Measurements from ENCODE around the gene ZSWIM6.

Gene ZSWIM6

GRCh38 chr5:61496446-61496845, 164.4 kb downstream of the ZSWIM6 start:
- no peak for DNase-seq

- no peak for DNase-seq
These were observed 164.8 kb downstream of the ZSWIM6 start for GRCh38 chr5:61496860-61497259.

- no peak for DNase-seq
These were observed 166.1 kb downstream of the ZSWIM6 start for GRCh38 chr5:61498121-61498520.

DNA sequence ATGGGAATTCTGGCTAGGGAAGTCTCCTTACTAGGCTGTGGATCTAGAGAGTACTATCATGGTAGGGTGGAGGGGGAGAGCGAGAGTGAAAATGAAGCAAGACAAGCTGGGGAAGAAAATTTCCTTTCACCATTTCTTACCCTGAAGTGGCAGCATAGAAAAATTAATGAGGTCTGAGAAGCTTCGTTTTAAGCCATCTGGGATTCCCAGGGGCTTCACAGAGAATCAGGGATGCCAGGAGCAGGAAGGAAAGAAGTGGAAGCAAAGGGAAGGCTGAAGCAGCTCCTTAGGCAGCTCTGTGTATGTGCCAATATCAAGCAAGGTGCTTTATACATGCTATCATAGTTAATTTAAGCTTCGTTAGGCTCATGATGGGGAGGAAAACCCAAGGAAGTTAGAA, 169.9 kb downstream of the ZSWIM6 start:
- no peak for DNase-seq

DNA sequence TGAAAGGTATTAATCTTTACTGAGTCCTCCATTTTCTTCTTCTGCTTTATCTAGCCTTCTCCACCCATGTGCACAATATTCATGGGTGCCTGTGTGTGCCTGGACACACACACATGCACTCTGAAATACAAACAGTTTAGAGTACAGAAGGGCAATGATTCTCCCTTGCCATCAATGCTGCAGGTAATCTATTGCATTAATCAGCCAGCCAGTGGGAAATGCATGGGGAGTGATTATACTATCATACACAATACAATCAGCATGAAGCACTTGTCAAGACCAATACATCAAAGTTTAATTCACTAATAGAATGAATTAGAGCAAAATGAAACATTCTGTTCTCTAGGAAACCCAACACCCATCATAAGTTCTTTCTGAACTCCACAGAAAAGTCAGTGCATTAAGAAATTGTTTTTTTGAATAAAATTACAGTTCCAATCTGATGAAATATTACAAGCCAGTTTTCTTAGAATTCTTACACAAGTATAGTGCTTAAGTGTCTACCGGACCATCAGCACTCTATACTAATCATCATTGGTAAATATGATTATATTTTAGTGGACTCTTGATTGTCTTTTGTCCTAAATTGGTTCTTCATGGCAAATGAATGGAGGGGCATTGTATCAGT, 172.2 kb downstream of the ZSWIM6 start:
- DNase-seq = no peak

DNA sequence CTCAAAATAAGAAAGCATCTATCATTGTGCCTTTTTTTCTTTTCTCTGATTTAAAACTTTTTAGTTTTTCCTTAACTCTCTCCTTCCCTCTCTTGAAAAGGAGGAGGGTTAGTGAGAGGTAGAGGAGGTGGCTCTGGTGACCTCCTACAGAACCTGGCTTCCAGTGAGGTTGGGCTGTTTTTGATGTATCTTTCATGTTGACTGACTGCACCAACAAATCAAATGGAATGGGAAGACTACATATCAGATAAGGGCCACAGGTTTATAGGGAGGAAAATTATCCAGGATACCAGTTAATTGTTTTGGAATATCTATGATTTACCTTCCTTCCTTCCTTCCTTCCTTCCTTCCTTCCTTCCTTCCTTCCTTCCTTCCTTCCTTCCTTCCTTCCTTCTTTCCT, 173.2 kb downstream of the ZSWIM6 start:
- DNase-seq = no peak

- no peak for DNase-seq
These were observed 175.2 kb downstream of the ZSWIM6 start for GRCh38 chr5:61507232-61507631.

- no peak for DNase-seq
These were observed 184.9 kb downstream of the ZSWIM6 start for GRCh38 chr5:61516946-61517345.

DNA sequence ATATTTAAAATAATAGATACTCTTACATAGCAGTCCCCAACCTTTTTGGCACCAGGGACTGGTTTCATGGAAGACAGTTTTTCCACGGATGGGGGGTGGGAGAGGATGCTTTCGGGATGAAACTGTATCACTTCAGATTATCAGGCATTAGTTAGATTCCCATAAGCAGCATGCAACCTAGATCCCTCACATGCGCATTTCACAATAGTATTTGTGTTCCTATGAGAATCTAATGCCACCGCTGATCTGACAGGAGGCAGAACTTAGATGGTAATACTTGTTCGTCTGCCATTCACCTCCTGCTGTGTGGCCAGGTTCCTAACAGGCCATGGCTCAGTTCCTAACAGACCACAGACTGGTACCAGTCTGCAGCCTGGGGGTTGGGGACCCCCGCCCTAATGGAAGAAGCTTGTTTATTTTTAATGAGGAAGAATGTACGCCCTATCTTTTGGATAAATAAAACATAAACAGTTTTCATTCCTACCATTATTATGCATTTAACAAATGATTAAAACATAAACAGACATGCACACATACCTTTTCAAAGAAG, 187.7 kb downstream of the ZSWIM6 start:
- no peak for DNase-seq

- no peak for DNase-seq
These were observed 191.0 kb downstream of the ZSWIM6 start for GRCh38 chr5:61523073-61523472.

DNA sequence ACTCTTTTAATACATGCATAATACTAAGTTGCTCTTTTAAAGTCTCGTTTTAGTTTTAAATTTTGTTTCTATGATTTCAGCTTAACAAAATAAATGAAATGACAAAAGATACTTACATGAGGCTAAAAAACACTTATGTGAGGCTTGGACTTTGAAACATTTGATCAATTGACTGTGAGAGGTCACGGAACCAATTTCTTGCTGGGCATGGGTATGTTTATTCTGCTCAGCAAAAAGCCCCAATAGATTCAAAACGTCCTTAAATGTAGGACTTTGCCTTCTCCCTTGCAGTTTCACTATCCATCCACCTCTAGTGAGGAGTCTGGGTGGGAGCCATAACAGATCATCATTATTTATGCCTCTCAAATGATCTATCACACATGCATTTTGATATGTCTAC, 191.9 kb downstream of the ZSWIM6 start:
- DNase-seq = no peak

DNA sequence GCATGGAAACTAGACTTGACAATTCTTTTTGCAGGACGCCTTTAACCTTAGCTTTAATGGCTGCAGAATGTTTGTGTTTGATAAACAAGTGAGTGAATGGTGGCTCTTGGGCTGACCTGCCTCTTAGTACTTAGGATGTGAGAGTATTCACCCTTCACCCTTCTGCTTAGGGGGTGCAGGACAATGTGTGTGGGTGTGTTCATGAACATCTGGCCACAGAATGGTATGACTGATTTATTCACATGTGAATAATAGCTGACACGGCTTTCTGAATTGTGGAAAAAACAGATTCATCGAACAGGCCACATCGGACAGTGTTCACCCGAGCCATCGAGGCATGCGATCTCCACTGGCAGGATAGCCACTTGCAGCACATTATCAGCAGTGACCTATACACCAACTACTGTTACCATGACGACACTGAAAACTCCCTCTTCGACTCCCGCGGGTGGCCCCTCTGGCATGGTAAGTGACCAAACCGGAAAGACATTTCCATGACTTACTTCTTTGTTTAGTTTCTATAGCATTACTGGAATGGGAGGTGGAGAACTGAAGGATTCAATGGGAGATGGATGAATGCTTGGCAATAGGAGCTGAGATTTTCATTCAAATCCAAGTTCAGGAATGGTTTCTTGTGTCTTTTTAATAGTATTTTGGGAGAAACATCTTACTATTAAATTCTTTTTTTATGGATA, 193.6 kb downstream of the ZSWIM6 start:
- no peak for DNase-seq

- DNase-seq = no peak
These were observed 194.1 kb downstream of the ZSWIM6 start for GRCh38 chr5:61526207-61526519.

- DNase-seq = no peak
These were observed 200.9 kb downstream of the ZSWIM6 start for GRCh38 chr5:61532983-61533382.

GRCh38 chr5:61534481-61535267, 202.6 kb downstream of the ZSWIM6 start:
- no peak for DNase-seq

DNA sequence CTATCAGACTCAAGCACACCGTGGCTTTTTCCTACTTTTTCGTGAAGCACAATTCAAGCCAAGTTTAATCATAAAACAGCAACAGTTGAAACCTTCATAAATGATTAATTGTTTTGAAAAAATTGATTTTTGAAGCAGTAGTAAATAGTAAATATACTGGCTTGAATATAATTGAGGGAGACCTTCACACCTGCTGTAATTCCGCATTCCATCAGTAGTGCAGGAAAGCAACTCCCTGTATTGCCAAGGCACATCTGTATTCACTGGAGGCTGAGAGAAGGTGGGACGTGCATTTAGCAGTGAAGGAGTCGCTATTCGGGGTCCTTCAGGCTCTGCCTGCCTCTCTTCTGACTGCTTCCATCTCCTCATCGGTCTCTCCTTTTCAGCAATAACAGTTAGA, 203.8 kb downstream of the ZSWIM6 start:
- no peak for DNase-seq

GRCh38 chr5:61536922-61537321, 204.9 kb downstream of the ZSWIM6 start:
- DNase-seq = no peak

DNA sequence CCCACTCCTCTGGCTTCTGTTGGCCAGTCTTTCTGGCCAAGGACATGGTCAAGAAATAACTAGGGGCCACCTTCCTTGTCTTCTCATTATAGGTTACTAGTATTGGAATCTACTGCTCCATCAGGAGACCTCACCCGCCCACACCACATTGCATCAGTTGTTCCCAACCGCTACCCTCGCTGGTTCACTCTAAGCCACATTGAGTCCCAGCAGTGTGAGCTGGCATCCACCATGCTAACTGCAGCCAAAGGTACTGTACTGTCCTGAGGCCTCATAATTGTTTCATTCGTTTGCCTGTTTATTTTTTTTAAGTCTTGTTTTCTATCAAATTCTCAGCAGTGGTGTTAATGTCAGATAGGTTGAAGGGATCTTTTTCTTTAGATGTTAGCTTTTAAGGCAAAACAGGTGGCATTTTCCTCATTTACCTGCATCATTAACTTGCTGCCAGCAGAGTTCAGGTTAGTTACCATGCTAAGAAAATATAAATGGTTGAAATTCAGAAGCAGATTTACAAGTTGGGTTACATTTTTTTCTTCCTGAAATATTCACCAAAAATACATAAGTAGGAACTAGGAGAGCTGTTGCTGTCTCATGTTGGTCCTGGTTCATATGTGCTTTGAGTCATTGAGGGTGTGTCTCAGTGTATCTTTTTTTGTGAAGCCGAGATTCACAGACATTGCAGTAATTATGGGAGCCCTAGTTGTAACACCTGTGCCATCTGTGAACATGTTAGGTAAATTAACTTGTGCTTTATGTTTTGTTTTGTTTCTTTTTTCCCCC, 206.9 kb downstream of the ZSWIM6 start:
- DNase-seq = no peak

- DNase-seq = no peak
These were observed 217.5 kb downstream of the ZSWIM6 start for GRCh38 chr5:61549530-61549929.

DNA sequence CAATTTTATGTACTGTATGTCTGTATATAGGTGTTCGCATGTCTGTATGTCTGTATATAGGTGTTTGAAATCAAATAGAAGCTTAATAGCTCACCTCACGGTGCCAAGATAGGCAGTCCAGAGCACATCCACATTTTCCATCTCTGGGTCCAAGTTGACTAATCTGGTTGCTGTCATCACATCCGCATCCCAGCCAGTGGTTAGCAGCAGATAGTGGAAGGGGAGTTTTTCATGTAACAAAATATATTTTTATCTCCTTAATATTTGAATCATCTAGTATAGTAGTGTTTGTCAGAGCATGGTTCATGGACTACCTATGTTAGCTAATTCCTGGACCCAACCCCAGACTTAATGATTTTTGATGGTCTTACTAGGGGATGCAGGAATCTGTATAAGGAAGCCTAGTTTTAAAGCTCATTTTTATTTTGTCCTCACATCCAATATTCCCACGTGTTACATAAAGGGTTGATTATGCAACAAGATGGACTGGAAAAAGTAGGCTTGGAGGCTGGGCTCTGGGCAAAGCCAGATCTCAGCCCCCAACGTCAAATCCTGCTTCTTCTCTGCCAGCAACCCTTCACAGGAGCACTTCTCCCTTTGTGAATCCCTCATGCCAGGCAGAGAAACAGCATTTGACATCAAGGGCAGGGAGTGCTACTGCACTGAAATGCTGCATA, 219.7 kb downstream of the ZSWIM6 start:
- DNase-seq = no peak

- DNase-seq = no peak
These were observed 227.1 kb downstream of the ZSWIM6 start for GRCh38 chr5:61559146-61559545.

GRCh38 chr5:61559722-61560121, 227.7 kb downstream of the ZSWIM6 start:
- no peak for DNase-seq

DNA sequence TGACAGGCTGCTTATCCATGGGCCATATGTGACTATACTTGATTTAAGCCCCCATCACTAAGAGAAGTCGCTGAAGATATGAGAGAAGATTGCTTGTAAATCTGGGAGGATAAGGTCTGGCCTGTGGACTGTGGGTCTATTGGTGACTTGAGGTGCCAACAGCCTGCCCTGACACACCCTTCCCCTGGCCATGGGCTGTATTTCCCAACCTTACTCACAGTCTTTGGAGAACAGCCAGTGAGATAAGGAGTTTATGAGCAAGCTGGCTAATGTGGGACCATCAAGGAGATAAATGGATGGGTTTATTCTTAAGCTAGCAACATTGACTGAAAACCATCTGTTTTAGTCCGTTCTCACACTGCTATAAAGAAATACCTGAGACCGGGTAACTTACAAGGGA, 231.3 kb downstream of the ZSWIM6 start:
- no peak for DNase-seq

All from inflammatory macrophage treated with lipopolysaccharide for 4 hours (primary cell).